Fibroblast of skin of scalp (primary cell): ENCODE results near the gene RPS18. TPM values are rescaled to one million over a fixed set of nuclear protein-coding genes. Genes with fewer than 3 reads are reported as not detected.
"Not testable (repeated sequence)": the region's sequence is repeated elsewhere in the genome, so short reads cannot be mapped to it uniquely, and the experiment has no call there.

Experiments used
- DNase-seq: peaks from one replicate; pipeline ENCODE4 v3.0.0-alpha.2; 2013
- polyA plus RNA-seq, 2 experiments: library from polyadenylated mRNA; unstranded; fragments of 120-200 nt; gene quantifications; one replicate each; pipeline ENCODE4 v1.2.1, GENCODE V29; 2013; ENCODE audit not compliant: insufficient read length in 2 of 2

RPS18 gene
- polyA plus RNA-seq (2013, experiment 1 of 2; ENCODE audit: insufficient read length) = 3,020 TPM
- 2,849 TPM for polyA plus RNA-seq (2013, experiment 2 of 2; ENCODE audit: insufficient read length)

- DNase-seq = peak; percentile 99
These were observed at the start of gene RPS18, which contains the start of gene VPS52 for GRCh38 chr6:33271468-33272274. TSS of gene RPS18 (plus strand) at chr6:33272075. CDS start at chr6:33272120, 45 bp downstream. TSS of gene VPS52 (minus strand) at chr6:33271876. CDS start at chr6:33271675, 201 bp downstream.

GRCh38 chr6:33226503-33227120 is 45.3 kb upstream of the RPS18 start:
- not testable (repeated sequence) for DNase-seq

GRCh38 chr6:33235221-33235634 is 36.6 kb upstream of the RPS18 start:
- DNase-seq = no peak

GRCh38 chr6:33236328-33236727 is 35.5 kb upstream of the RPS18 start:
- no peak for DNase-seq

- no peak for DNase-seq
These were observed 35.0 kb upstream of the RPS18 start for GRCh38 chr6:33236852-33237251.

GRCh38 chr6:33237741-33238140 is 34.1 kb upstream of the RPS18 start:
- no peak for DNase-seq

GRCh38 chr6:33241968-33242367 is 29.9 kb upstream of the RPS18 start:
- no peak for DNase-seq

- no peak for DNase-seq
These were observed 28.4 kb upstream of the RPS18 start for GRCh38 chr6:33243476-33243875.

- peak; percentile 84 for DNase-seq
These were observed 23.8 kb upstream of the RPS18 start for GRCh38 chr6:33247977-33248642.

- DNase-seq = peak; percentile 53
These were observed 23.3 kb upstream of the RPS18 start for GRCh38 chr6:33248643-33248931.

GRCh38 chr6:33248932-33249731 is 22.7 kb upstream of the RPS18 start:
- DNase-seq = peak; percentile 99

- DNase-seq = peak; percentile 81
These were observed 21.9 kb upstream of the RPS18 start for GRCh38 chr6:33249732-33250630.

- DNase-seq = no peak
These were observed 21.1 kb upstream of the RPS18 start for GRCh38 chr6:33250731-33251130.

- DNase-seq = peak; percentile 21
These were observed 20.4 kb upstream of the RPS18 start for GRCh38 chr6:33251395-33252012.

- peak; percentile 66 for DNase-seq
These were observed 19.1 kb upstream of the RPS18 start for GRCh38 chr6:33252759-33253158.

GRCh38 chr6:33254591-33254990 is 17.3 kb upstream of the RPS18 start:
- no peak for DNase-seq

GRCh38 chr6:33259032-33259431 is 12.8 kb upstream of the RPS18 start:
- DNase-seq = no peak

GRCh38 chr6:33262490-33262889 is 9.4 kb upstream of the RPS18 start:
- DNase-seq = not testable (repeated sequence)

GRCh38 chr6:33264015-33264414 is 7.9 kb upstream of the RPS18 start:
- no peak for DNase-seq

- DNase-seq = no peak
These were observed 783 bp upstream of the RPS18 start for GRCh38 chr6:33271117-33271467.
